Karpas-422 (cell line): ENCODE results near the gene TFF3. TPM values are rescaled to one million over a fixed set of nuclear protein-coding genes. Genes with fewer than 3 reads are reported as not detected.
"Not testable (repeated sequence)": the region's sequence is repeated elsewhere in the genome, so short reads cannot be mapped to it uniquely, and the experiment has no call there.

Source experiments
- DNase-seq: peaks from one replicate; pipeline ENCODE4 v3.0.0-alpha.2; 2015
- H2AFZ ChIP-seq: fragments of 200-600 bp; sonication (generic); 2 replicates; pipeline ENCODE4 v1.6.1; 2014; ENCODE audit warnings: antibody characterized with exemption, low read length, mixed read lengths
- H3K27ac ChIP-seq: fragments of 200-600 bp; sonication (generic); 2 replicates; pipeline ENCODE4 v1.5.1; 2014; ENCODE audit warnings: mild to moderate bottlenecking, low read length, moderate library complexity
- H3K27me3 ChIP-seq: fragments of 200-600 bp; sonication (generic); 2 replicates; pipeline ENCODE4 v1.6.1; 2014; ENCODE audit warnings: low read length, mixed read lengths
- H3K36me3 ChIP-seq: fragments of 200-600 bp; sonication (generic); 2 replicates; pipeline ENCODE4 v1.6.1; 2014; ENCODE audit warnings: low read length, mixed read lengths; ENCODE audit not compliant: insufficient read depth
- H3K4me1 ChIP-seq: fragments of 200-600 bp; sonication (generic); 2 replicates; pipeline ENCODE4 v1.6.1; 2014; ENCODE audit warnings: mild to moderate bottlenecking, low read length, mixed read lengths
- H3K4me2 ChIP-seq: fragments of 200-600 bp; sonication (generic); 2 replicates; pipeline ENCODE4 v1.6.1; 2014; ENCODE audit warnings: low read length, low read depth, mild to moderate bottlenecking; ENCODE audit not compliant: poor library complexity, severe bottlenecking
- H3K4me3 ChIP-seq: fragments of 200-600 bp; sonication (generic); 2 replicates; pipeline ENCODE4 v1.5.1; 2014; ENCODE audit warnings: mild to moderate bottlenecking, antibody characterized with exemption, low read length, mixed read lengths
- H3K79me2 ChIP-seq: fragments of 200-600 bp; sonication (generic); 2 replicates; pipeline ENCODE4 v1.6.1; 2014; ENCODE audit warnings: mild to moderate bottlenecking, low read length, mixed read lengths
- H3K9ac ChIP-seq: fragments of 200-600 bp; sonication (generic); 2 replicates; pipeline ENCODE4 v1.6.0; 2014; ENCODE audit warnings: low read length
- H3K9me2 ChIP-seq: fragments of 200-600 bp; sonication (generic), shearing (Covaris generic); replicated peaks from 2 replicates; pipeline ENCODE4 v1.6.0; 2014; ENCODE audit warnings: mild to moderate bottlenecking, low read length, moderate library complexity; ENCODE audit not compliant: insufficient read depth
- H3K9me3 ChIP-seq: fragments of 300-700, 200-600 bp; sonication (generic); 2 replicates; pipeline ENCODE4 v1.6.1; 2014; ENCODE audit warnings: low read length, mixed read lengths
- H4K20me1 ChIP-seq: fragments of 200-600 bp; sonication (generic); 2 replicates; pipeline ENCODE4 v1.6.1; 2014; ENCODE audit warnings: mild to moderate bottlenecking, antibody characterized with exemption, low read length, low read depth; ENCODE audit not compliant: insufficient read depth
- total RNA-seq: library from RNA; depleted of rRNA; stranded (reverse); fragments of >200 nt; shearing (Covaris generic); gene quantifications from 2 replicates; pipeline ENCODE4 v1.2.3, GENCODE V29; 2014; ENCODE audit warnings: low replicate concordance

TFF3 gene
- total RNA-seq, 1 experiment from 2014 or later, result not detected

- Histone ChIP-seq H3K9ac (no peak overlapping the region), H3K4me1 (no peaks in the 10 kb centered on the region), H3K4me3 (no peak overlapping the region), H3K9me3 (no peaks in the 10 kb centered on the region), H4K20me1 (no peaks in the 10 kb centered on the region), H2AFZ (no peak overlapping the region), H3K27me3 (no peaks in the 10 kb centered on the region), H3K9me2 (no peaks in the 10 kb centered on the region), H3K36me3 (no peaks in the 10 kb centered on the region), H3K27ac (no peak overlapping the region), H3K79me2 (no peaks in the 10 kb centered on the region), H3K4me2 (no peak overlapping the region)
- DNase-seq, result no peak
These were observed 18.7 kb downstream of the TFF3 start for GRCh38 chr21:42296501-42296900.

GRCh38 chr21:42295845-42296244 lies 19.4 kb downstream of the TFF3 start:
- no peak overlapping the region for H3K4me2 ChIP-seq
- H3K36me3 ChIP-seq, result no peaks in the 10 kb centered on the region

GRCh38 chr21:42294273-42294880 lies 20.8 kb downstream of the TFF3 start:
- no peak overlapping the region for H2AFZ ChIP-seq
- no peak overlapping the region for H3K4me2 ChIP-seq
- no peaks in the 10 kb centered on the region for H4K20me1 ChIP-seq
- H3K4me1 ChIP-seq, result no peaks in the 10 kb centered on the region
- no peak overlapping the region for H3K27ac ChIP-seq
- no peaks in the 10 kb centered on the region for H3K27me3 ChIP-seq
- H3K9me2 ChIP-seq, result no peaks in the 10 kb centered on the region
- H3K9ac ChIP-seq, result no peak overlapping the region
- no peak overlapping the region for H3K4me3 ChIP-seq
- H3K9me3 ChIP-seq, result no peaks in the 10 kb centered on the region
- no peaks in the 10 kb centered on the region for H3K36me3 ChIP-seq
- no peak for DNase-seq
- H3K79me2 ChIP-seq, result no peaks in the 10 kb centered on the region

More at GRCh38 chr21:42295845-42296244, 19.4 kb downstream of the TFF3 start:
- no peaks in the 10 kb centered on the region for H3K4me1 ChIP-seq
- no peak overlapping the region for H3K9ac ChIP-seq
- H4K20me1 ChIP-seq, result no peaks in the 10 kb centered on the region
- no peak overlapping the region for H3K4me3 ChIP-seq
- H2AFZ ChIP-seq, result no peak overlapping the region
- H3K79me2 ChIP-seq, result no peaks in the 10 kb centered on the region
- no peak for DNase-seq
- H3K9me2 ChIP-seq, result no peaks in the 10 kb centered on the region
- H3K9me3 ChIP-seq, result no peaks in the 10 kb centered on the region
- no peaks in the 10 kb centered on the region for H3K27me3 ChIP-seq
- no peak overlapping the region for H3K27ac ChIP-seq

- no peaks in the 10 kb centered on the region for H3K4me1 ChIP-seq
- no peaks in the 10 kb centered on the region for H3K9me2 ChIP-seq
- no peaks in the 10 kb centered on the region for H3K79me2 ChIP-seq
- no peak overlapping the region for H3K9ac ChIP-seq
- H3K4me2 ChIP-seq, result no peak overlapping the region
- H2AFZ ChIP-seq, result no peak overlapping the region
- no peak overlapping the region for H3K27ac ChIP-seq
- H3K4me3 ChIP-seq, result no peak overlapping the region
- DNase-seq, result no peak
- no peaks in the 10 kb centered on the region for H3K36me3 ChIP-seq
- H4K20me1 ChIP-seq, result no peaks in the 10 kb centered on the region
- H3K9me3 ChIP-seq, result peaks cover 4% of the 10 kb centered on the region; the same call in 1 of the 2 replicates
- peaks cover 4% of the 10 kb centered on the region; the same call in 1 of the 2 replicates for H3K27me3 ChIP-seq
These were observed 21.4 kb downstream of the TFF3 start for GRCh38 chr21:42293649-42294272.

GRCh38 chr21:42292563-42293142 lies 22.6 kb downstream of the TFF3 start:
- not testable (repeated sequence) for H3K27ac ChIP-seq, H3K9ac ChIP-seq, H2AFZ ChIP-seq, H3K4me1 ChIP-seq, H3K9me2 ChIP-seq, H3K36me3 ChIP-seq, H3K27me3 ChIP-seq, H4K20me1 ChIP-seq, H3K4me3 ChIP-seq, H3K4me2 ChIP-seq, H3K79me2 ChIP-seq, H3K9me3 ChIP-seq, DNase-seq

- Histone ChIP-seq H3K9me2 (no peaks in the 10 kb centered on the region), H3K79me2 (no peaks in the 10 kb centered on the region), H4K20me1 (no peaks in the 10 kb centered on the region), H3K27ac (no peak overlapping the region), H3K9me3 (peaks cover 4% of the 10 kb centered on the region; the same call in 1 of the 2 replicates), H3K27me3 (peaks cover 4% of the 10 kb centered on the region; the same call in 1 of the 2 replicates), H3K36me3 (no peaks in the 10 kb centered on the region), H3K4me2 (no peak overlapping the region), H3K9ac (no peak overlapping the region), H3K4me1 (peaks cover 14% of the 10 kb centered on the region), H2AFZ (no peak overlapping the region), H3K4me3 (no peak overlapping the region)
- DNase-seq, result no peak
These were observed 23.3 kb downstream of the TFF3 start for GRCh38 chr21:42291751-42292562.

- H3K79me2 ChIP-seq, result no peaks in the 10 kb centered on the region
- no peaks in the 10 kb centered on the region for H3K36me3 ChIP-seq
- 0 out of 2 replicates have a peak, but pooled peaks cover 1% of the 10 kb centered on the region for H4K20me1 ChIP-seq
These were observed 24.0 kb downstream of the TFF3 start for GRCh38 chr21:42291003-42291750.

More at GRCh38 chr21:42291003-42291750, 24.0 kb downstream of the TFF3 start:
- H3K27ac ChIP-seq, result no peak overlapping the region
- no peak overlapping the region for H3K9ac ChIP-seq
- H2AFZ ChIP-seq, result no peak overlapping the region
- peaks cover 22% of the 10 kb centered on the region for H3K4me1 ChIP-seq
- H3K27me3 ChIP-seq, result peaks cover 4% of the 10 kb centered on the region; the same call in 1 of the 2 replicates
- no peaks in the 10 kb centered on the region for H3K9me2 ChIP-seq
- peaks cover 4% of the 10 kb centered on the region; the same call in 1 of the 2 replicates for H3K9me3 ChIP-seq
- H3K4me3 ChIP-seq, result no peak overlapping the region
- no peak for DNase-seq
- no peak overlapping the region for H3K4me2 ChIP-seq
